Osteocyte (in vitro differentiated cells): ENCODE results near the gene MMP25. TPM values are rescaled to one million over a fixed set of nuclear protein-coding genes. Genes with fewer than 3 reads are reported as not detected.

Experiments used
- DNase-seq: peaks from one replicate; pipeline ENCODE4 v3.0.0; 2021; ENCODE audit warnings: mixed read lengths; ENCODE audit not compliant: unreplicated experiment; ENCODE audit errors: extremely low spot score
- H3K27ac Mint-ChIP-seq: one replicate; pipeline ENCODE4 v1.8.0; 2021; ENCODE audit warnings: mild to moderate bottlenecking, mixed read lengths; ENCODE audit not compliant: unreplicated experiment
- H3K27me3 Mint-ChIP-seq: one replicate; pipeline ENCODE4 v1.8.0; 2021; ENCODE audit warnings: mixed read lengths; ENCODE audit not compliant: unreplicated experiment
- H3K36me3 Mint-ChIP-seq: one replicate; pipeline ENCODE4 v1.8.0; 2021; ENCODE audit warnings: mixed read lengths; ENCODE audit not compliant: unreplicated experiment
- H3K4me1 Mint-ChIP-seq: one replicate; pipeline ENCODE4 v1.8.0; 2021; ENCODE audit warnings: mixed read lengths; ENCODE audit not compliant: unreplicated experiment
- H3K4me3 Mint-ChIP-seq: one replicate; pipeline ENCODE4 v1.8.0; 2021; ENCODE audit warnings: mild to moderate bottlenecking, moderate library complexity, mixed read lengths; ENCODE audit not compliant: unreplicated experiment
- H3K9me3 Mint-ChIP-seq: one replicate; pipeline ENCODE4 v1.8.0; 2021; ENCODE audit warnings: mixed read lengths; ENCODE audit not compliant: unreplicated experiment
- total RNA-seq: library from RNA; stranded (reverse); gene quantifications from 2 replicates; pipeline ENCODE4 v1.2.1, GENCODE V29; 2021
- TF ChIP-seq, protein P1 (sequence below): fragments of 200-600 bp; sonication (generic); IDR thresholded peaks from 2 replicates; pipeline ENCODE4 v1.5.0; 2021; ENCODE audit warnings: antibody characterized with exemption, mild to moderate bottlenecking, moderate library complexity

The MMP25 gene
- total RNA-seq, 1 donor from 2014 or later, result 3.0 TPM

DNA sequence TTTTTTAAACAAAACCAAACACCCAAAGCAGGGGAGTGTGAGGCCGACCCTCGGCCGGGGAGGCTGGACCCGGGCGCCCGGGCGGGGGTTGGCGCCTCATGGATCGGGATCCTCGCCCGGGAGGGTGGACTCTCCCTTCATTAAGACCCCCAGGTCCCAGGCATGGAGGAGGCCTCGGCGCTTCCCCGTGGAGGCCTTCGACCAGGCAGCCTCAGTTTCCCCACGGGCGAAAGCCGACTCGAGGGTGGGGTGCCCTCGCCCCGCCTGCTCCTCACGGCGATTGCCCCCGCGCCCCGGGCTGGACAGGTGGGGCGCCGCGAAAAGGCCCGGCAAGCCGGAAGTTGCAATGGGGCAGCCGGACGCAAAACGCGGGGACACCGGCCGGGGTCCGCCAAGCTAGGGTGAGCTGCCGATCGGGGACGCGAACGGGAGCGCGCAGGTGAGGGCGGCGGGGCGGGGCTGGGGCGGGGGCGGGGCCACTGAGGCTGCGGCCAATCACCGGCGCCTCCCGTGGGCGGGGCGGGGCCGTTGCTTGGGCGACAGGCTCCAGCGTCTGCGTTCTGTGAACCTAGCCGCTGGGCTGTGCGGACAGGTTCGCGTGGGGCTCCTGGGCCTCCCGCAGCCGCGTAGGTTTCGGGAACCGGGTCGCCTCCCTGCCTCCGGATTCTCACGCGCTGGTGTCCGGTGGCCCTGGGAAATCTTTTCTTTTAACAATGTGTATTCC is 60.0 kb downstream of the MMP25 start:
- TF ChIP-seq, protein P1, sequence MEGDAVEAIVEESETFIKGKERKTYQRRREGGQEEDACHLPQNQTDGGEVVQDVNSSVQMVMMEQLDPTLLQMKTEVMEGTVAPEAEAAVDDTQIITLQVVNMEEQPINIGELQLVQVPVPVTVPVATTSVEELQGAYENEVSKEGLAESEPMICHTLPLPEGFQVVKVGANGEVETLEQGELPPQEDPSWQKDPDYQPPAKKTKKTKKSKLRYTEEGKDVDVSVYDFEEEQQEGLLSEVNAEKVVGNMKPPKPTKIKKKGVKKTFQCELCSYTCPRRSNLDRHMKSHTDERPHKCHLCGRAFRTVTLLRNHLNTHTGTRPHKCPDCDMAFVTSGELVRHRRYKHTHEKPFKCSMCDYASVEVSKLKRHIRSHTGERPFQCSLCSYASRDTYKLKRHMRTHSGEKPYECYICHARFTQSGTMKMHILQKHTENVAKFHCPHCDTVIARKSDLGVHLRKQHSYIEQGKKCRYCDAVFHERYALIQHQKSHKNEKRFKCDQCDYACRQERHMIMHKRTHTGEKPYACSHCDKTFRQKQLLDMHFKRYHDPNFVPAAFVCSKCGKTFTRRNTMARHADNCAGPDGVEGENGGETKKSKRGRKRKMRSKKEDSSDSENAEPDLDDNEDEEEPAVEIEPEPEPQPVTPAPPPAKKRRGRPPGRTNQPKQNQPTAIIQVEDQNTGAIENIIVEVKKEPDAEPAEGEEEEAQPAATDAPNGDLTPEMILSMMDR, result no peak
- no peaks in the 10 kb centered on the region for H3K36me3 Mint-ChIP-seq
- peaks cover 20% of the 10 kb centered on the region for H3K4me1 Mint-ChIP-seq
- H3K27ac Mint-ChIP-seq, result peak overlapping the region; percentile 73
- peak; percentile 97 for DNase-seq
- no peaks in the 10 kb centered on the region for H3K27me3 Mint-ChIP-seq
- peak overlapping the region; percentile 78 for H3K4me3 Mint-ChIP-seq
- no peaks in the 10 kb centered on the region for H3K9me3 Mint-ChIP-seq

Other genes starting within 250 kb of the MMP25 start
- gene PRSS41, start 248.1 kb upstream of the MMP25 start, total RNA-seq, result not detected in 2 replicates
- not detected in 2 replicates for gene PRSS21, start 229.3 kb upstream of the MMP25 start, total RNA-seq
- gene ZG16B, start 216.3 kb upstream of the MMP25 start, total RNA-seq, result not detected in 2 replicates
- not detected in 2 replicates for gene PRSS22, start 188.4 kb upstream of the MMP25 start, total RNA-seq
- gene FLYWCH2, start 163.3 kb upstream of the MMP25 start, total RNA-seq, result 49.6 and 54.0 TPM in 2 replicates
- gene FLYWCH1, start 134.6 kb upstream of the MMP25 start, total RNA-seq, result 38.9 and 46.4 TPM in 2 replicates
- not detected in 2 replicates for gene KREMEN2, start 82.3 kb upstream of the MMP25 start, total RNA-seq
- 8.4 and 11.9 TPM in 2 replicates for gene PAQR4, start 77.2 kb upstream of the MMP25 start, total RNA-seq
- gene PKMYT1, start 66.1 kb upstream of the MMP25 start, total RNA-seq, result 10.4 and 14.0 TPM in 2 replicates
- gene CLDN9, start 33.6 kb upstream of the MMP25 start, total RNA-seq, result not detected in 2 replicates
- 0.32 TPM in 1 of 2 replicates, not detected in the other for gene CLDN6, start 28.4 kb upstream of the MMP25 start, total RNA-seq
- 71.3 and 72.4 TPM in 2 replicates for gene TNFRSF12A, start 26.2 kb upstream of the MMP25 start, total RNA-seq
- 133 and 139 TPM in 2 replicates for gene HCFC1R1, start 22.6 kb upstream of the MMP25 start, total RNA-seq
- gene THOC6, start 22.5 kb upstream of the MMP25 start, total RNA-seq, result 36.6 and 40.1 TPM in 2 replicates
- not detected in 2 replicates for gene BICDL2, start 9.6 kb upstream of the MMP25 start, total RNA-seq
- 8.8 and 13.2 TPM in 2 replicates for gene IL32, start 19.1 kb downstream of the MMP25 start, total RNA-seq
- gene ZSCAN10, start 52.7 kb downstream of the MMP25 start, total RNA-seq, result not detected in 2 replicates
- gene ZNF205, start 66.0 kb downstream of the MMP25 start, total RNA-seq, result 14.8 and 15.9 TPM in 2 replicates
- gene ZNF213, start 88.5 kb downstream of the MMP25 start, total RNA-seq, result 13.4 and 14.3 TPM in 2 replicates
- not detected in 2 replicates for gene OR1F1, start 141.6 kb downstream of the MMP25 start, total RNA-seq
- gene ZNF200, start 188.6 kb downstream of the MMP25 start, total RNA-seq, result 9.0 and 9.1 TPM in 2 replicates
- not detected in 2 replicates for gene MEFV, start 210.1 kb downstream of the MMP25 start, total RNA-seq
- gene ZNF263, start 236.9 kb downstream of the MMP25 start, total RNA-seq, result 30.4 and 33.2 TPM in 2 replicates